HG02798 (cell line): ENCODE results near the gene PPT1.

Source experiments
- ATAC-seq: cut with Tn5 transposase; IDR thresholded peaks from one replicate; pipeline ENCODE4 v1.9.1; 2021; ENCODE audit warnings: mild to moderate bottlenecking; ENCODE audit not compliant: unreplicated experiment, poor library complexity

The PPT1 gene

GRCh38 chr1:40096977-40097782, at the start of gene PPT1:
Gene PPT1, minus strand, starts transcription at chr1:40097252. Its CDS starts 14 bp downstream, at chr1:40097238.
- peak; percentile 92 for ATAC-seq

- no peak for ATAC-seq
These were observed 47.0 kb upstream of the PPT1 start for GRCh38 chr1:40143891-40144575.

- no peak for ATAC-seq
These were observed 45.0 kb upstream of the PPT1 start for GRCh38 chr1:40141878-40142535.

GRCh38 chr1:40140211-40140973, 43.3 kb upstream of the PPT1 start:
- no peak for ATAC-seq

GRCh38 chr1:40133839-40134238, 36.8 kb upstream of the PPT1 start:
- ATAC-seq, result no peak

- no peak for ATAC-seq
These were observed 36.2 kb upstream of the PPT1 start for GRCh38 chr1:40133312-40133665.

GRCh38 chr1:40132383-40133311, 35.6 kb upstream of the PPT1 start:
- no peak for ATAC-seq

- ATAC-seq, result no peak
These were observed 33.8 kb upstream of the PPT1 start for GRCh38 chr1:40130892-40131291.

- no peak for ATAC-seq
These were observed 25.8 kb upstream of the PPT1 start for GRCh38 chr1:40122855-40123254.

GRCh38 chr1:40120128-40120527, 23.1 kb upstream of the PPT1 start:
- ATAC-seq, result no peak

GRCh38 chr1:40114400-40114799, 17.3 kb upstream of the PPT1 start:
- ATAC-seq, result no peak

GRCh38 chr1:40110389-40110788, 13.3 kb upstream of the PPT1 start:
- ATAC-seq, result no peak

GRCh38 chr1:40107290-40107959, 10.4 kb upstream of the PPT1 start:
- no peak for ATAC-seq

GRCh38 chr1:40105028-40105427, 8.0 kb upstream of the PPT1 start:
- no peak for ATAC-seq

- no peak for ATAC-seq
These were observed 5.8 kb upstream of the PPT1 start for GRCh38 chr1:40102896-40103295.

GRCh38 chr1:40102038-40102437, 5.0 kb upstream of the PPT1 start:
- ATAC-seq, result no peak

GRCh38 chr1:40096646-40096976, 441 bp downstream of the PPT1 start:
- ATAC-seq, result peak; percentile 21

- no peak for ATAC-seq
These were observed 1.2 kb downstream of the PPT1 start for GRCh38 chr1:40095806-40096205.

- ATAC-seq, result no peak
These were observed 2.5 kb downstream of the PPT1 start for GRCh38 chr1:40094466-40095110.
